HFF-Myc (cell line): Measurements from ENCODE around the gene SERGEF.

Experiments used
- DNase-seq: peaks from one replicate; pipeline ENCODE4 v3.0.0-alpha.2; 2011; ENCODE audit warnings: low read depth; ENCODE audit errors: extremely low read depth
- H3K4me3 ChIP-seq: replicated peaks from 2 replicates; pipeline ENCODE4 v1.5.1; 2011; ENCODE audit warnings: low read depth, mild to moderate bottlenecking, control low read depth, low read length
- CTCF ChIP-seq: IDR thresholded peaks from 2 replicates; pipeline ENCODE4 v1.5.1; 2012; ENCODE audit warnings: mild to moderate bottlenecking, low read depth, low read length, control low read depth; ENCODE audit errors: missing control alignments

Gene SERGEF

DNA sequence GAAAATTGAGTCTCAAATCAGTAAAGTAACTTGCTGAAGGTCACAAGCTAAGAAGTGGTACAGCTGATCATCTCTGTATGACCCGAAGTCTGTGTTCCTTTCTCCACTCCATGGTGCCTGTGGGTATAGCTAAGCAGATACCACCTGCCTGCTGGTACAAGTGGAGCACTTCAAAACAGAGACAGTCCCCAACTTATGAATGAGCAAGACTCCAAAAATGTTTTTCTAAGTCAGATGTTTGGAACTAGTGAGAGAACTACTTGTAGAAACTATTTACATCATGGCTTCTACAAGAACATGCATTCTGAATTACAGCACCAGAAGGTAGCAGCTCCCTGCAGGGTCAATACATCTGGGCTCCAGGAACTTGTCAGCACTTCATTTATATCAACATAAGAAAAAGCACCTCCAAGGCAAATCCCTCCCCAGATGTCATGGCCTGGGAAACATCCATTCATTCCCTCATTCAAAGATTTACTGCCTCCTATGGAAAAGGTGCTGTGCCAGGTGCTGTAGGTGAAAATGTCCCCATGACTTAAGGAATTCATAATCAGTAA, 94.7 kb downstream of the SERGEF start:
- H3K4me3 ChIP-seq, result no peak overlapping the region
- no peak for DNase-seq
- TF ChIP-seq CTCF, result no peak

DNA sequence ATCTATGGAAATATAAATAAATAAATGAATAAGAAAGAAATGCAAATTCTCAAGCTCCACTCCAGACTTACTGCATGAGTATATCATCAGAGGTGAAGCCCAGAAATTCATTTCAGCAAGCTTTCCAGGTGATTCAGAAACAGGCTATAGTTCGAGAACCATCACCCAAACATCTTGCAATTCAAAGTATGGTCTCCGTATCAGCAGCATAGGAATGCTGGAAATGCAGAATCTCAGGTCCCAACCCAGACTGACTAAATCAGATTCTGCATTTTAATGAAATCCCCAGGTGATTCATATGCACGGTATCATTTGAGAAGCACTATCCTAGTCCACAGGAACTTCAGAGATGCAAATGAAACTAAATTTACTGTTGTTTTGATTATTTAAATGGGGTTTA, 95.3 kb downstream of the SERGEF start:
- no peak for DNase-seq
- H3K4me3 ChIP-seq, result no peak overlapping the region
- no peak for TF ChIP-seq CTCF

GRCh38 chr11:17915500-17916143, 97.2 kb downstream of the SERGEF start:
- no peak overlapping the region for H3K4me3 ChIP-seq
- no peak for TF ChIP-seq CTCF
- DNase-seq, result no peak

DNA sequence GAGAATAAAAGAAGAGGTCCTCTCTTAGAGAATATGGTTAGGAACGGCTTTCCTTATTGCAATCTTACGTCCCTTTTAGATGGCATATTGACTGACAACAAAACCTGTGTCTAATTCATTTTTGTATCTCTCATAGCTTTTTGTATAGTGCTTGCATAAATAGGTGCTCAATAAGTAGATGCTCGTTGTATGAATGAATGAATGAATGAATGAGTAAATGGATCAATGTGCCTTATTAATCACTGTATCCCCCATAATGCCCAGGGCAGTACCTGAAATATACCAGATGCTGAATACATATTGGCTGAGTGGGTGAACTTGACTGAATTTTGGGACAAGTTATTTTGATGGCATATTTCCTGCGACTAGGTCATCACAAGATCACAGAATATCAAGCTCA, 97.9 kb downstream of the SERGEF start:
- no peak for TF ChIP-seq CTCF
- DNase-seq, result no peak
- no peak overlapping the region for H3K4me3 ChIP-seq

GRCh38 chr11:17907046-17907445, 105.8 kb downstream of the SERGEF start:
- DNase-seq, result no peak
- no peak overlapping the region for H3K4me3 ChIP-seq
- no peak for TF ChIP-seq CTCF

- TF ChIP-seq CTCF, result no peak
- H3K4me3 ChIP-seq, result no peak overlapping the region
- no peak for DNase-seq
Observed at GRCh38 chr11:17906436-17906835, 106.4 kb downstream of the SERGEF start.

DNA sequence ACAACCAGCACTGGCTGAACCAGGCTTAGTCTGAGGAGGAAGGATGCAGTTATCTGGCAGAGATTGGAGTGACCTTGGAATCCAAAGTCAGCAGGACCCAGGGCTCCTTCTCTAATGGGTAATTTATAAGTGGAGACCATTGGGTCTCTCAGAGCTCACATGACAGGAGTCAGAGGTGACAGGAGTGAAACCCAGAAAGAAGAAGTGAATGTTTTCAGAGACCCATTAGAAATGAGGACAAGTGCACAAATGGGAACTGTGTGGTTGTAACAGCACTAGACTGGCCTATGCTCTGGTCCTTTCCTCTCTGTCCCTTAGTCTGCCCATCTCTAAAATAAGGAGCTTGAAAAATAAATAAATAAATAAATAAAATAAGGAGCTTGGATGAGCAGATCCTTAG, 107.4 kb downstream of the SERGEF start:
- no peak overlapping the region for H3K4me3 ChIP-seq
- no peak for DNase-seq

More for the DNA sequence above, 107.4 kb downstream of the SERGEF start:
- no peak for TF ChIP-seq CTCF
